WTC11 (cell line): ENCODE measurements around the gene USP16. TPM values are rescaled to one million over a fixed set of nuclear protein-coding genes. Genes with fewer than 3 reads are reported as not detected.

ENCODE experiments used
- ATAC-seq: fragments of 200-7000 bp; cut with Tn5 transposase; 2 replicates; pipeline ENCODE4 v1.10.0; 2021; ENCODE audit warnings: mild to moderate bottlenecking, moderate library complexity
- CTCF ChIA-PET: fragments of 300-600 bp; sonication (Branson Sonifier 250); formaldehyde crosslinking; loops from one replicate; lab custom pipeline; 2021; ENCODE audit warnings: antibody characterized with exemption; lab: Charles Lee
- POLR2A ChIA-PET: fragments of 350-600 bp; sonication (Branson Sonifier 250); formaldehyde crosslinking; loops from one replicate; lab custom pipeline; 2021; ENCODE audit warnings: antibody characterized with exemption; lab: Charles Lee
- DNase-seq: peaks from one replicate; pipeline ENCODE4 v3.0.0; 2021; ENCODE audit warnings: low spot score
- H3K27ac Mint-ChIP-seq: 2 replicates; pipeline ENCODE4 v1.8.0; 2021; ENCODE audit warnings: mixed read lengths
- H3K27me3 Mint-ChIP-seq: 2 replicates; pipeline ENCODE4 v1.8.0; 2021; ENCODE audit warnings: low read depth, mild to moderate bottlenecking, moderate library complexity, mixed read lengths
- H3K36me3 Mint-ChIP-seq: 2 replicates; pipeline ENCODE4 v1.8.0; 2021; ENCODE audit warnings: mixed read lengths
- H3K4me1 Mint-ChIP-seq: 2 replicates; pipeline ENCODE4 v1.8.0; 2022; ENCODE audit warnings: mixed read lengths
- H3K4me3 Mint-ChIP-seq: 2 replicates; pipeline ENCODE4 v1.8.0; 2021; ENCODE audit warnings: mild to moderate bottlenecking, moderate library complexity, mixed read lengths
- H3K9me3 Mint-ChIP-seq: 2 replicates; pipeline ENCODE4 v1.8.0; 2021; ENCODE audit warnings: mixed read lengths
- ATF3 ChIP-seq: sonication (generic); formaldehyde crosslinking; conservative IDR thresholded peaks from 2 replicates; pipeline ENCODE4 v1.8.1; 2022; ENCODE audit warnings: mild to moderate bottlenecking, missing genetic modification reagents
- CDX4 ChIP-seq: fragments of 250-450 bp; sonication (Bioruptor Pico); IDR thresholded peaks from 2 replicates; pipeline ENCODE4 v1.9.0; 2021; ENCODE audit warnings: moderate library complexity, mild to moderate bottlenecking, inconsistent platforms, borderline replicate concordance
- ESRRA ChIP-seq: sonication (generic); formaldehyde crosslinking; IDR thresholded peaks from 2 replicates; pipeline ENCODE4 v1.8.1; 2022; ENCODE audit warnings: mild to moderate bottlenecking, missing genetic modification reagents, borderline replicate concordance
- GABPB1 ChIP-seq: sonication (generic); formaldehyde crosslinking; IDR thresholded peaks from 2 replicates; pipeline ENCODE4 v1.8.1; 2023; ENCODE audit warnings: mild to moderate bottlenecking, missing genetic modification reagents
- GRHL2 ChIP-seq: fragments of 250-450 bp; sonication (Bioruptor Pico); IDR thresholded peaks from 2 replicates; pipeline ENCODE4 v1.8.0; 2022; ENCODE audit warnings: mild to moderate bottlenecking, moderate library complexity; ENCODE audit not compliant: insufficient replicate concordance, severe bottlenecking
- HMGA2 ChIP-seq: fragments of 250-450 bp; sonication (Bioruptor Pico); IDR thresholded peaks from 2 replicates; pipeline ENCODE4 v1.4.0; 2021; ENCODE audit warnings: mild to moderate bottlenecking, moderate library complexity
- IRF1 ChIP-seq: sonication (generic); formaldehyde crosslinking; IDR thresholded peaks from 2 replicates; pipeline ENCODE4 v1.8.0; 2023; ENCODE audit warnings: missing genetic modification reagents
- IRF2 ChIP-seq: sonication (generic); formaldehyde crosslinking; IDR thresholded peaks from 2 replicates; pipeline ENCODE4 v1.8.0; 2022; ENCODE audit warnings: low read depth, missing genetic modification reagents, borderline replicate concordance
- MXD4 ChIP-seq: fragments of 250-450 bp; sonication (Bioruptor Pico); IDR thresholded peaks from 2 replicates; pipeline ENCODE4 v1.8.0; 2021; ENCODE audit warnings: mild to moderate bottlenecking, moderate library complexity, borderline replicate concordance
- MYBL2 ChIP-seq: sonication (generic); formaldehyde crosslinking; IDR thresholded peaks from 2 replicates; pipeline ENCODE4 v1.8.1; 2023; ENCODE audit warnings: mild to moderate bottlenecking, moderate library complexity, missing genetic modification reagents
- NR2C2 ChIP-seq: sonication (generic); formaldehyde crosslinking; IDR thresholded peaks from 2 replicates; pipeline ENCODE4 v1.8.0; 2022; ENCODE audit warnings: mild to moderate bottlenecking, missing genetic modification reagents
- OVOL2 ChIP-seq: fragments of 250-450 bp; sonication (Bioruptor Pico); IDR thresholded peaks from 2 replicates; pipeline ENCODE4 v1.9.0; 2021; ENCODE audit warnings: mild to moderate bottlenecking, borderline replicate concordance
- ZBTB21 ChIP-seq: sonication (generic); formaldehyde crosslinking; IDR thresholded peaks from 2 replicates; pipeline ENCODE4 v1.8.1; 2023; ENCODE audit warnings: mild to moderate bottlenecking, missing genetic modification reagents, borderline replicate concordance
- ZNF317 ChIP-seq: sonication (generic); formaldehyde crosslinking; IDR thresholded peaks from 2 replicates; pipeline ENCODE4 v1.8.1; 2023; ENCODE audit warnings: low read depth, mild to moderate bottlenecking, moderate library complexity, missing genetic modification reagents, borderline replicate concordance
- ZNF416 ChIP-seq: fragments of 250-450 bp; sonication (Bioruptor Pico); IDR thresholded peaks from 2 replicates; pipeline ENCODE4 v1.9.0; 2021; ENCODE audit warnings: mild to moderate bottlenecking, inconsistent platforms
- ZNF671 ChIP-seq: fragments of 250-450 bp; sonication (Bioruptor Pico); IDR thresholded peaks from 2 replicates; pipeline ENCODE4 v1.8.0; 2021; ENCODE audit warnings: mild to moderate bottlenecking
- total RNA-seq: library from RNA; stranded (reverse); gene quantifications from 3 replicates; pipeline ENCODE4 v1.2.3, GENCODE V29; 2021
- TF ChIP-seq, protein P1 (sequence below): fragments of 250-450 bp; sonication (Bioruptor Pico); IDR thresholded peaks from 2 replicates; pipeline ENCODE4 v1.9.0; 2021; ENCODE audit warnings: mild to moderate bottlenecking
- TF ChIP-seq, protein P2 (sequence below): sonication (generic); formaldehyde crosslinking; IDR thresholded peaks from 2 replicates; pipeline ENCODE4 v1.8.0; 2023; ENCODE audit warnings: mild to moderate bottlenecking, missing genetic modification reagents
- TF ChIP-seq, protein P3 (sequence below): sonication (generic); formaldehyde crosslinking; IDR thresholded peaks from 2 replicates; pipeline ENCODE4 v1.8.0; 2023; ENCODE audit warnings: missing genetic modification reagents, mild to moderate bottlenecking, borderline replicate concordance
- TF ChIP-seq, protein P4 (sequence below): sonication (generic); formaldehyde crosslinking; IDR thresholded peaks from 2 replicates; pipeline ENCODE4 v1.8.1; 2023; ENCODE audit warnings: mild to moderate bottlenecking, missing genetic modification reagents, moderate library complexity

USP16 gene
- total RNA-seq, 1 experiment from 2014 or later = 20.8 TPM

GRCh38 chr21:29056005-29056404, 31.5 kb downstream of the USP16 start:
- peaks cover 53% of the 10 kb centered on the region for H3K36me3 Mint-ChIP-seq
- TF ChIP-seq ATF3 (CRISPR knock-in tag) = no peak
- no peak for TF ChIP-seq ESRRA (CRISPR knock-in tag)
- no peak for TF ChIP-seq ZBTB21
- no peak for TF ChIP-seq ZNF317 (CRISPR knock-in tag)
- TF ChIP-seq, protein P1, sequence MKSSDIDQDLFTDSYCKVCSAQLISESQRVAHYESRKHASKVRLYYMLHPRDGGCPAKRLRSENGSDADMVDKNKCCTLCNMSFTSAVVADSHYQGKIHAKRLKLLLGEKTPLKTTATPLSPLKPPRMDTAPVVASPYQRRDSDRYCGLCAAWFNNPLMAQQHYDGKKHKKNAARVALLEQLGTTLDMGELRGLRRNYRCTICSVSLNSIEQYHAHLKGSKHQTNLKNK (CRISPR knock-in tag) = no peak
- TF ChIP-seq IRF1 (CRISPR knock-in tag) = no peak
- TF ChIP-seq OVOL2 = no peak
- TF ChIP-seq NR2C2 (CRISPR knock-in tag) = no peak
- no peak for TF ChIP-seq ZNF416 (CRISPR knock-in tag)
- no peak for TF ChIP-seq IRF2 (CRISPR knock-in tag)
- TF ChIP-seq, protein P2, sequence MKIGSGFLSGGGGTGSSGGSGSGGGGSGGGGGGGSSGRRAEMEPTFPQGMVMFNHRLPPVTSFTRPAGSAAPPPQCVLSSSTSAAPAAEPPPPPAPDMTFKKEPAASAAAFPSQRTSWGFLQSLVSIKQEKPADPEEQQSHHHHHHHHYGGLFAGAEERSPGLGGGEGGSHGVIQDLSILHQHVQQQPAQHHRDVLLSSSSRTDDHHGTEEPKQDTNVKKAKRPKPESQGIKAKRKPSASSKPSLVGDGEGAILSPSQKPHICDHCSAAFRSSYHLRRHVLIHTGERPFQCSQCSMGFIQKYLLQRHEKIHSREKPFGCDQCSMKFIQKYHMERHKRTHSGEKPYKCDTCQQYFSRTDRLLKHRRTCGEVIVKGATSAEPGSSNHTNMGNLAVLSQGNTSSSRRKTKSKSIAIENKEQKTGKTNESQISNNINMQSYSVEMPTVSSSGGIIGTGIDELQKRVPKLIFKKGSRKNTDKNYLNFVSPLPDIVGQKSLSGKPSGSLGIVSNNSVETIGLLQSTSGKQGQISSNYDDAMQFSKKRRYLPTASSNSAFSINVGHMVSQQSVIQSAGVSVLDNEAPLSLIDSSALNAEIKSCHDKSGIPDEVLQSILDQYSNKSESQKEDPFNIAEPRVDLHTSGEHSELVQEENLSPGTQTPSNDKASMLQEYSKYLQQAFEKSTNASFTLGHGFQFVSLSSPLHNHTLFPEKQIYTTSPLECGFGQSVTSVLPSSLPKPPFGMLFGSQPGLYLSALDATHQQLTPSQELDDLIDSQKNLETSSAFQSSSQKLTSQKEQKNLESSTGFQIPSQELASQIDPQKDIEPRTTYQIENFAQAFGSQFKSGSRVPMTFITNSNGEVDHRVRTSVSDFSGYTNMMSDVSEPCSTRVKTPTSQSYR = no peak
- no peak for TF ChIP-seq HMGA2 (CRISPR knock-in tag)
- TF ChIP-seq GRHL2 (CRISPR knock-in tag) = no peak
- TF ChIP-seq, protein P3, sequence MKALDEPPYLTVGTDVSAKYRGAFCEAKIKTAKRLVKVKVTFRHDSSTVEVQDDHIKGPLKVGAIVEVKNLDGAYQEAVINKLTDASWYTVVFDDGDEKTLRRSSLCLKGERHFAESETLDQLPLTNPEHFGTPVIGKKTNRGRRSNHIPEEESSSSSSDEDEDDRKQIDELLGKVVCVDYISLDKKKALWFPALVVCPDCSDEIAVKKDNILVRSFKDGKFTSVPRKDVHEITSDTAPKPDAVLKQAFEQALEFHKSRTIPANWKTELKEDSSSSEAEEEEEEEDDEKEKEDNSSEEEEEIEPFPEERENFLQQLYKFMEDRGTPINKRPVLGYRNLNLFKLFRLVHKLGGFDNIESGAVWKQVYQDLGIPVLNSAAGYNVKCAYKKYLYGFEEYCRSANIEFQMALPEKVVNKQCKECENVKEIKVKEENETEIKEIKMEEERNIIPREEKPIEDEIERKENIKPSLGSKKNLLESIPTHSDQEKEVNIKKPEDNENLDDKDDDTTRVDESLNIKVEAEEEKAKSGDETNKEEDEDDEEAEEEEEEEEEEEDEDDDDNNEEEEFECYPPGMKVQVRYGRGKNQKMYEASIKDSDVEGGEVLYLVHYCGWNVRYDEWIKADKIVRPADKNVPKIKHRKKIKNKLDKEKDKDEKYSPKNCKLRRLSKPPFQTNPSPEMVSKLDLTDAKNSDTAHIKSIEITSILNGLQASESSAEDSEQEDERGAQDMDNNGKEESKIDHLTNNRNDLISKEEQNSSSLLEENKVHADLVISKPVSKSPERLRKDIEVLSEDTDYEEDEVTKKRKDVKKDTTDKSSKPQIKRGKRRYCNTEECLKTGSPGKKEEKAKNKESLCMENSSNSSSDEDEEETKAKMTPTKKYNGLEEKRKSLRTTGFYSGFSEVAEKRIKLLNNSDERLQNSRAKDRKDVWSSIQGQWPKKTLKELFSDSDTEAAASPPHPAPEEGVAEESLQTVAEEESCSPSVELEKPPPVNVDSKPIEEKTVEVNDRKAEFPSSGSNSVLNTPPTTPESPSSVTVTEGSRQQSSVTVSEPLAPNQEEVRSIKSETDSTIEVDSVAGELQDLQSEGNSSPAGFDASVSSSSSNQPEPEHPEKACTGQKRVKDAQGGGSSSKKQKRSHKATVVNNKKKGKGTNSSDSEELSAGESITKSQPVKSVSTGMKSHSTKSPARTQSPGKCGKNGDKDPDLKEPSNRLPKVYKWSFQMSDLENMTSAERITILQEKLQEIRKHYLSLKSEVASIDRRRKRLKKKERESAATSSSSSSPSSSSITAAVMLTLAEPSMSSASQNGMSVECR (CRISPR knock-in tag) = no peak
- no peak for TF ChIP-seq GABPB1 (CRISPR knock-in tag)
- no peak for TF ChIP-seq CDX4 (CRISPR knock-in tag)
- TF ChIP-seq ZNF671 (CRISPR knock-in tag) = no peak
- TF ChIP-seq MYBL2 (CRISPR knock-in tag) = no peak
- no peak for TF ChIP-seq MXD4
- TF ChIP-seq, protein P4, sequence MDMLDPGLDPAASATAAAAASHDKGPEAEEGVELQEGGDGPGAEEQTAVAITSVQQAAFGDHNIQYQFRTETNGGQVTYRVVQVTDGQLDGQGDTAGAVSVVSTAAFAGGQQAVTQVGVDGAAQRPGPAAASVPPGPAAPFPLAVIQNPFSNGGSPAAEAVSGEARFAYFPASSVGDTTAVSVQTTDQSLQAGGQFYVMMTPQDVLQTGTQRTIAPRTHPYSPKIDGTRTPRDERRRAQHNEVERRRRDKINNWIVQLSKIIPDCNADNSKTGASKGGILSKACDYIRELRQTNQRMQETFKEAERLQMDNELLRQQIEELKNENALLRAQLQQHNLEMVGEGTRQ (CRISPR knock-in tag) = no peak
- no peak overlapping the region for H3K4me3 Mint-ChIP-seq
- CTCF ChIA-PET = no interaction called here
- H3K27me3 Mint-ChIP-seq = no peaks in the 10 kb centered on the region
- H3K27ac Mint-ChIP-seq = no peak overlapping the region; the same call in 1 of the 2 replicates
- no peaks in the 10 kb centered on the region for H3K4me1 Mint-ChIP-seq
- H3K9me3 Mint-ChIP-seq = no peaks in the 10 kb centered on the region
- DNase-seq = no peak
- POLR2A ChIA-PET = no interaction called here
- no peak for ATAC-seq
